HepG2 (cell line): Measurements from ENCODE around the gene DDX39B. TPM values are rescaled to one million over a fixed set of nuclear protein-coding genes. Genes with fewer than 3 reads are reported as not detected.

Experiments
- CAMTA2 ChIP-seq: sonication (generic); formaldehyde crosslinking; IDR thresholded peaks from 2 replicates; pipeline ENCODE4 v1.4.0; 2020; ENCODE audit warnings: mild to moderate bottlenecking, missing genetic modification reagents, borderline replicate concordance
- CCDC6 ChIP-seq: sonication (generic); formaldehyde crosslinking; IDR thresholded peaks from 2 replicates; pipeline ENCODE4 v1.8.1; 2022; ENCODE audit warnings: mild to moderate bottlenecking, missing genetic modification reagents, moderate library complexity
- CHCHD3 ChIP-seq: sonication (generic); formaldehyde crosslinking; IDR thresholded peaks from 2 replicates; pipeline ENCODE4 v1.8.0; 2022; ENCODE audit warnings: mild to moderate bottlenecking, missing genetic modification reagents, moderate library complexity
- CHD4 ChIP-seq: fragments of 200-600 bp; sonication (generic); IDR thresholded peaks from 2 replicates; pipeline ENCODE4 v1.7.0; 2017; ENCODE audit warnings: mild to moderate bottlenecking, low read length, borderline replicate concordance
- ELF4 ChIP-seq: sonication (generic); formaldehyde crosslinking; IDR thresholded peaks from 2 replicates; pipeline ENCODE4 v1.5.0; 2020; ENCODE audit warnings: missing genetic modification reagents, mild to moderate bottlenecking, moderate library complexity, borderline replicate concordance
- KDM3A ChIP-seq: IDR thresholded peaks from 2 replicates; pipeline ENCODE4 v1.6.1; 2018; ENCODE audit warnings: low read depth, missing compliant biosample characterization
- MTF2 ChIP-seq: sonication (generic); formaldehyde crosslinking; IDR thresholded peaks from 2 replicates; pipeline ENCODE4 v1.5.0; 2020; ENCODE audit warnings: missing genetic modification reagents, borderline replicate concordance
- NCOA2 ChIP-seq: sonication (generic); formaldehyde crosslinking; IDR thresholded peaks from 2 replicates; pipeline ENCODE4 v1.8.0; 2022; ENCODE audit warnings: inconsistent platforms
- NFE2L2 ChIP-seq: fragments of 150-350 bp; IDR thresholded peaks from 2 replicates; pipeline ENCODE4 v1.6.1; 2014; ENCODE audit warnings: low read length
- PRMT3 ChIP-seq: sonication (generic); formaldehyde crosslinking; IDR thresholded peaks from 2 replicates; pipeline ENCODE4 v1.8.1; 2022; ENCODE audit warnings: low read depth, mild to moderate bottlenecking, moderate library complexity, missing genetic modification reagents, borderline replicate concordance
- TARDBP ChIP-seq: sonication (generic); formaldehyde crosslinking; IDR thresholded peaks from 2 replicates; pipeline ENCODE4 v1.8.0; 2022; ENCODE audit warnings: mild to moderate bottlenecking, missing genetic modification reagents
- XBP1 ChIP-seq: sonication (generic); formaldehyde crosslinking; IDR thresholded peaks from 2 replicates; pipeline ENCODE4 v1.5.0; 2020; ENCODE audit warnings: missing genetic modification reagents
- ZKSCAN5 ChIP-seq: sonication (generic); formaldehyde crosslinking; IDR thresholded peaks from 2 replicates; pipeline ENCODE4 v1.5.1; 2020; ENCODE audit warnings: mild to moderate bottlenecking, missing genetic modification reagents
- ZNF101 ChIP-seq: sonication (generic); formaldehyde crosslinking; IDR thresholded peaks from 2 replicates; pipeline ENCODE4 v1.4.0; 2020; ENCODE audit warnings: mild to moderate bottlenecking, low read depth, missing genetic modification reagents, borderline replicate concordance
- ZNF3 ChIP-seq: IDR thresholded peaks from 2 replicates; pipeline ENCODE4 v1.7.0; 2017; ENCODE audit warnings: inconsistent platforms
- ZNF329 ChIP-seq: sonication (generic); formaldehyde crosslinking; IDR thresholded peaks from 2 replicates; pipeline ENCODE4 v1.9.0; 2021; ENCODE audit warnings: low read depth, mild to moderate bottlenecking, missing genetic modification reagents
- ZNF451 ChIP-seq: sonication (generic); formaldehyde crosslinking; IDR thresholded peaks from 2 replicates; pipeline ENCODE4 v1.5.0; 2020; ENCODE audit warnings: mild to moderate bottlenecking, missing genetic modification reagents
- ZNF556 ChIP-seq: sonication (generic); formaldehyde crosslinking; IDR thresholded peaks from 2 replicates; pipeline ENCODE4 v1.4.0; 2020; ENCODE audit warnings: mild to moderate bottlenecking, missing genetic modification reagents, borderline replicate concordance
- ZNF563 ChIP-seq: sonication (generic); formaldehyde crosslinking; IDR thresholded peaks from 2 replicates; pipeline ENCODE4 v1.8.0; 2022; ENCODE audit warnings: mild to moderate bottlenecking, moderate library complexity, missing genetic modification reagents
- ZNF572 ChIP-seq: sonication (generic); formaldehyde crosslinking; IDR thresholded peaks from 2 replicates; pipeline ENCODE4 v1.5.1; 2020; ENCODE audit warnings: mild to moderate bottlenecking, missing genetic modification reagents
- ZNF775 ChIP-seq: sonication (generic); formaldehyde crosslinking; IDR thresholded peaks from 2 replicates; pipeline ENCODE4 v1.4.0; 2020; ENCODE audit warnings: missing genetic modification reagents, mild to moderate bottlenecking, moderate library complexity, borderline replicate concordance
- ZSCAN22 ChIP-seq: sonication (generic); formaldehyde crosslinking; IDR thresholded peaks from 2 replicates; pipeline ENCODE4 v1.4.0; 2020; ENCODE audit warnings: mild to moderate bottlenecking, missing genetic modification reagents
- ZSCAN30 ChIP-seq: sonication (generic); formaldehyde crosslinking; IDR thresholded peaks from 2 replicates; pipeline ENCODE4 v1.5.0; 2020; ENCODE audit warnings: mild to moderate bottlenecking, missing genetic modification reagents
- ZZZ3 ChIP-seq: sonication (generic); formaldehyde crosslinking; IDR thresholded peaks from 2 replicates; pipeline ENCODE4 v1.4.0; 2020; ENCODE audit warnings: missing genetic modification reagents, mild to moderate bottlenecking, borderline replicate concordance
- polyA plus RNA-seq, 8 experiments: library from polyadenylated mRNA; depleted of rRNA in 3 of 8; stranded (reverse) in 7 of 8; unstranded in 1 of 8; fragments of >200 nt; fragmentation: Illumina TruSeq in 4 of 8; extraction: Trizol in 4 of 8; gene quantifications; 2 replicates each; pipeline versions ENCODE4 v1.2.1 to v1.2.3, GENCODE V29; 2011 to 2016; ENCODE audit warnings: low read depth in 4 of 8, missing spikeins in 1 of 8, mixed read lengths in 1 of 8; ENCODE audit not compliant: insufficient read depth in 1 of 8
- total RNA-seq, 5 experiments: library from RNA; depleted of rRNA; stranded (reverse); fragments of >200 nt; fragmentation: Illumina TruSeq; extraction: Trizol; gene quantifications; 2 replicates each; pipeline ENCODE4 v1.2.3, GENCODE V29; 2016; ENCODE audit warnings: low read depth in 1 of 5
- TF ChIP-seq, protein P1 (sequence below): sonication (generic); formaldehyde crosslinking; IDR thresholded peaks from 2 replicates; pipeline ENCODE4 v1.5.0; 2020; ENCODE audit warnings: missing genetic modification reagents
- TF ChIP-seq, protein P2 (sequence below): sonication (generic); formaldehyde crosslinking; IDR thresholded peaks from 2 replicates; pipeline ENCODE4 v1.5.1; 2020; ENCODE audit warnings: mild to moderate bottlenecking, missing genetic modification reagents, moderate library complexity
- TF ChIP-seq, protein P3 (sequence below): sonication (generic); formaldehyde crosslinking; IDR thresholded peaks from 2 replicates; pipeline ENCODE4 v1.4.0; 2020; ENCODE audit warnings: mild to moderate bottlenecking, missing genetic modification reagents

Gene DDX39B
- total and polyA plus RNA-seq, 2 of the 13 experiments (the other 11 are each of a cell fraction or from before 2014, with no cell fraction given), result 570 to 678 TPM

DNA sequence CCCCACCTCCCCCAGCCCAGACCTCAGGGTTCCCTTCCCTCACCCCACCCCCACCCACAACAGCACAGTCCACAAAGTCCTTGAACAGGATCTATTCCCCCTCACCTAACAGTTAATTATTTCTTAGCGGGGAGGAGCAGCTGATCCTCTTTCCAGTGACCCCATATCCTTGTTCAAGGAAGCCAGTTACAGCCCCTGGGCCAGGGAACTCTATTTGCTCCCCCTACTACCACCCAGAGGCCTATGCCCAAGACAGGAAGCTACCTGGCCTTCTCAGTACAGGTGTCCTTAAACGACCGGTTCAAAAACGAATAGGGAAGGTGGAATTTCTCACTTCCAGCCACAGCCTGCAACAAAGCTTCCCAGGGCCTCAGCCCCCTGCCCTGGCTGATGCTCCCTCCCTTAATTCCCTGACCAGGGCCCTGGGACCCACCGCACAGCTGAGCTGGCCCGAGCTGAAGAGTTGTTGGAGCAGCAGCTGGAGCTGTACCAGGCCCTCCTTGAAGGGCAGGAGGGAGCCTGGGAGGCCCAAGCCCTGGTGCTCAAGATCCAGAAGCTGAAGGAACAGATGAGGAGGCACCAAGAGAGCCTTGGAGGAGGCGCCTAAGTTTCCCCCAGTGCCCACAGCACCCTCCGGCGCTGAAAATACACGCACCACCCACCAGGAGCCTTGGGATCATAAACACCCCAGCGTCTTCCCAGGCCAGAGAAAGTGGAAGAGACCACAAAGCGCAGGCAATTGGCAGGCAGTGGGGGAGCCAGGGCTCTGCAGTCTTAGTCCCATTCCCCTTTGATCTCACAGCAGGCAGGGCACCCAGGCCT, 12.3 kb downstream of the DDX39B start (continued):
- TF ChIP-seq CAMTA2 (CRISPR knock-in tag) (no peak), PRMT3 (CRISPR knock-in tag) (no peak), ZZZ3 (no peak), ZNF572 (CRISPR knock-in tag) (peak; percentile 55; the same call in 1 of the 2 replicates), ELF4 (CRISPR knock-in tag) (no peak), ZNF563 (0 out of 2 replicates have a peak, but pooled peaks have one; percentile 79), CCDC6 (CRISPR knock-in tag) (0 out of 2 replicates have a peak, but pooled peaks have one; percentile 23), ZKSCAN5 (CRISPR knock-in tag) (no peak), NCOA2 (CRISPR knock-in tag) (peak; percentile 34; the same call in 1 of the 2 replicates), ZNF451 (CRISPR knock-in tag) (no peak), NFE2L2 (no peak), KDM3A (CRISPR knock-in tag) (no peak), MTF2 (CRISPR knock-in tag) (no peak), ZNF556 (CRISPR knock-in tag) (no peak), ZNF3 (no peak), ZSCAN30 (no peak), ZSCAN22 (no peak), ZNF329 (CRISPR knock-in tag) (no peak), ZNF775 (CRISPR knock-in tag) (peak; percentile 59; the same call in 1 of the 2 replicates), CHD4 (no peak), TARDBP (CRISPR knock-in tag) (0 out of 2 replicates have a peak, but pooled peaks have one; percentile 47), ZNF101 (no peak), CHCHD3 (CRISPR knock-in tag) (no peak), XBP1 (CRISPR knock-in tag) (no peak)
- TF ChIP-seq, protein P1, sequence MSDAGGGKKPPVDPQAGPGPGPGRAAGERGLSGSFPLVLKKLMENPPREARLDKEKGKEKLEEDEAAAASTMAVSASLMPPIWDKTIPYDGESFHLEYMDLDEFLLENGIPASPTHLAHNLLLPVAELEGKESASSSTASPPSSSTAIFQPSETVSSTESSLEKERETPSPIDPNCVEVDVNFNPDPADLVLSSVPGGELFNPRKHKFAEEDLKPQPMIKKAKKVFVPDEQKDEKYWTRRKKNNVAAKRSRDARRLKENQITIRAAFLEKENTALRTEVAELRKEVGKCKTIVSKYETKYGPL (CRISPR knock-in tag), result no peak
- TF ChIP-seq, protein P2, sequence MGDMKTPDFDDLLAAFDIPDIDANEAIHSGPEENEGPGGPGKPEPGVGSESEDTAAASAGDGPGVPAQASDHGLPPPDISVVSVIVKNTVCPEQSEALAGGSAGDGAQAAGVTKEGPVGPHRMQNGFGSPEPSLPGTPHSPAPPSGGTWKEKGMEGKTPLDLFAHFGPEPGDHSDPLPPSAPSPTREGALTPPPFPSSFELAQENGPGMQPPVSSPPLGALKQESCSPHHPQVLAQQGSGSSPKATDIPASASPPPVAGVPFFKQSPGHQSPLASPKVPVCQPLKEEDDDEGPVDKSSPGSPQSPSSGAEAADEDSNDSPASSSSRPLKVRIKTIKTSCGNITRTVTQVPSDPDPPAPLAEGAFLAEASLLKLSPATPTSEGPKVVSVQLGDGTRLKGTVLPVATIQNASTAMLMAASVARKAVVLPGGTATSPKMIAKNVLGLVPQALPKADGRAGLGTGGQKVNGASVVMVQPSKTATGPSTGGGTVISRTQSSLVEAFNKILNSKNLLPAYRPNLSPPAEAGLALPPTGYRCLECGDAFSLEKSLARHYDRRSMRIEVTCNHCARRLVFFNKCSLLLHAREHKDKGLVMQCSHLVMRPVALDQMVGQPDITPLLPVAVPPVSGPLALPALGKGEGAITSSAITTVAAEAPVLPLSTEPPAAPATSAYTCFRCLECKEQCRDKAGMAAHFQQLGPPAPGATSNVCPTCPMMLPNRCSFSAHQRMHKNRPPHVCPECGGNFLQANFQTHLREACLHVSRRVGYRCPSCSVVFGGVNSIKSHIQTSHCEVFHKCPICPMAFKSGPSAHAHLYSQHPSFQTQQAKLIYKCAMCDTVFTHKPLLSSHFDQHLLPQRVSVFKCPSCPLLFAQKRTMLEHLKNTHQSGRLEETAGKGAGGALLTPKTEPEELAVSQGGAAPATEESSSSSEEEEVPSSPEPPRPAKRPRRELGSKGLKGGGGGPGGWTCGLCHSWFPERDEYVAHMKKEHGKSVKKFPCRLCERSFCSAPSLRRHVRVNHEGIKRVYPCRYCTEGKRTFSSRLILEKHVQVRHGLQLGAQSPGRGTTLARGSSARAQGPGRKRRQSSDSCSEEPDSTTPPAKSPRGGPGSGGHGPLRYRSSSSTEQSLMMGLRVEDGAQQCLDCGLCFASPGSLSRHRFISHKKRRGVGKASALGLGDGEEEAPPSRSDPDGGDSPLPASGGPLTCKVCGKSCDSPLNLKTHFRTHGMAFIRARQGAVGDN (CRISPR knock-in tag), result peak; percentile 63
- TF ChIP-seq, protein P3, sequence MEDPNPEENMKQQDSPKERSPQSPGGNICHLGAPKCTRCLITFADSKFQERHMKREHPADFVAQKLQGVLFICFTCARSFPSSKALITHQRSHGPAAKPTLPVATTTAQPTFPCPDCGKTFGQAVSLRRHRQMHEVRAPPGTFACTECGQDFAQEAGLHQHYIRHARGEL (CRISPR knock-in tag), result no peak
